Activated CD8-positive, alpha-beta memory T cell treated with anti-CD3 and anti-CD28 coated beads for 24 hours (primary cell): ENCODE data around the gene ATG2B.

Source experiments
- DNase-seq: peaks from one replicate; pipeline ENCODE4 v3.0.0-alpha.2; 2020

The ATG2B gene, protein sequence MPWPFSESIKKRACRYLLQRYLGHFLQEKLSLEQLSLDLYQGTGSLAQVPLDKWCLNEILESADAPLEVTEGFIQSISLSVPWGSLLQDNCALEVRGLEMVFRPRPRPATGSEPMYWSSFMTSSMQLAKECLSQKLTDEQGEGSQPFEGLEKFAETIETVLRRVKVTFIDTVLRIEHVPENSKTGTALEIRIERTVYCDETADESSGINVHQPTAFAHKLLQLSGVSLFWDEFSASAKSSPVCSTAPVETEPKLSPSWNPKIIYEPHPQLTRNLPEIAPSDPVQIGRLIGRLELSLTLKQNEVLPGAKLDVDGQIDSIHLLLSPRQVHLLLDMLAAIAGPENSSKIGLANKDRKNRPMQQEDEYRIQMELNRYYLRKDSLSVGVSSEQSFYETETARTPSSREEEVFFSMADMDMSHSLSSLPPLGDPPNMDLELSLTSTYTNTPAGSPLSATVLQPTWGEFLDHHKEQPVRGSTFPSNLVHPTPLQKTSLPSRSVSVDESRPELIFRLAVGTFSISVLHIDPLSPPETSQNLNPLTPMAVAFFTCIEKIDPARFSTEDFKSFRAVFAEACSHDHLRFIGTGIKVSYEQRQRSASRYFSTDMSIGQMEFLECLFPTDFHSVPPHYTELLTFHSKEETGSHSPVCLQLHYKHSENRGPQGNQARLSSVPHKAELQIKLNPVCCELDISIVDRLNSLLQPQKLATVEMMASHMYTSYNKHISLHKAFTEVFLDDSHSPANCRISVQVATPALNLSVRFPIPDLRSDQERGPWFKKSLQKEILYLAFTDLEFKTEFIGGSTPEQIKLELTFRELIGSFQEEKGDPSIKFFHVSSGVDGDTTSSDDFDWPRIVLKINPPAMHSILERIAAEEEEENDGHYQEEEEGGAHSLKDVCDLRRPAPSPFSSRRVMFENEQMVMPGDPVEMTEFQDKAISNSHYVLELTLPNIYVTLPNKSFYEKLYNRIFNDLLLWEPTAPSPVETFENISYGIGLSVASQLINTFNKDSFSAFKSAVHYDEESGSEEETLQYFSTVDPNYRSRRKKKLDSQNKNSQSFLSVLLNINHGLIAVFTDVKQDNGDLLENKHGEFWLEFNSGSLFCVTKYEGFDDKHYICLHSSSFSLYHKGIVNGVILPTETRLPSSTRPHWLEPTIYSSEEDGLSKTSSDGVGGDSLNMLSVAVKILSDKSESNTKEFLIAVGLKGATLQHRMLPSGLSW (N-terminal part only)

DNA sequence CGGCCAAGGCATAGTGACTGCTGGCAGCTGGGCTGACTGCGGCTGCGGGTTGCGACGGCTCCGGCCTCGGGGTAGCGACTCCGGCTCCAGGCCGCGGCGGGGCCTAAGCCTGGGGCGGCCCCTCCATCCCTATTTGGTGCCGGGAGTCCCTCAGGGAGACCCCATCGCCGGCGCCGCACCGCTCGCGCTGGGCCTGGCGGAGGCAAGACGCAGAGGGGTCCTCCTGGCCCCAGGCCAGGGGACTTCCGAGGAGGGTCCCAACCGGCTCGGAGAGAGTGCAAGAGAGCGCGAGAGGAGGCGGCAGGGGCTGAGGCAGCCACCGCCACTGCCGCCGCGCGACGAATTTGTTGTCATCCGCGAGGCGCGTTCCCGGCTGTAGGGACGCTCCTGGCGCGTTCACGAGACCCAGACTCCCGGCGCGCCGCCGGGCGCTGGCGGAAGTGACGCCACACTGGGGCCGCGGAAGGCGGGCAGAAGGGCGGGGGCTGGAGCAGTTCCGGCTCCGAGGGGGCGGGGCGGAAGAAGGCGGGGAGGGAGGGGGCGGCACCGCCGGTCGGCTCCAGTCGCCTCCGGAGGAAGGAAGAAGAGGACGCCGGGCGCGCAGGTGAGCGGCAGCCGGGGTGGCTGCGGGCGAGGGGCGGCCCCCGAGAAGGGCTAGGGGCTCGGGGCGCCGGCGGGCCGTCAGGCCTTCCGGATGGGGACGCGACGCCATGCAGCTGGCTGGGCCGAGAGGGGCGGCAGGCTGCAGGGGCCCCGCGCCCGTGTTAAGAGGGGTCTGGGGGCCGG is at the start of gene ATG2B, which contains the start of gene GSKIP:
Gene ATG2B, minus strand, starts transcription at position 377 of the 786 bp plus-strand sequence. Its CDS starts 365 bp downstream, at position 12.
Gene GSKIP, plus strand, starts transcription at position 562 of the 786 bp plus-strand sequence. CDS start 18,722 bp downstream, outside the sequence.
- peak; percentile 99 for DNase-seq

- DNase-seq, result no peak
Observed at GRCh38 chr14:96410119-96410518, 47.0 kb upstream of the ATG2B start.

GRCh38 chr14:96409701-96410100 is 46.6 kb upstream of the ATG2B start:
- DNase-seq, result no peak

- no peak for DNase-seq
Observed at GRCh38 chr14:96408608-96409007, 45.5 kb upstream of the ATG2B start.

DNA sequence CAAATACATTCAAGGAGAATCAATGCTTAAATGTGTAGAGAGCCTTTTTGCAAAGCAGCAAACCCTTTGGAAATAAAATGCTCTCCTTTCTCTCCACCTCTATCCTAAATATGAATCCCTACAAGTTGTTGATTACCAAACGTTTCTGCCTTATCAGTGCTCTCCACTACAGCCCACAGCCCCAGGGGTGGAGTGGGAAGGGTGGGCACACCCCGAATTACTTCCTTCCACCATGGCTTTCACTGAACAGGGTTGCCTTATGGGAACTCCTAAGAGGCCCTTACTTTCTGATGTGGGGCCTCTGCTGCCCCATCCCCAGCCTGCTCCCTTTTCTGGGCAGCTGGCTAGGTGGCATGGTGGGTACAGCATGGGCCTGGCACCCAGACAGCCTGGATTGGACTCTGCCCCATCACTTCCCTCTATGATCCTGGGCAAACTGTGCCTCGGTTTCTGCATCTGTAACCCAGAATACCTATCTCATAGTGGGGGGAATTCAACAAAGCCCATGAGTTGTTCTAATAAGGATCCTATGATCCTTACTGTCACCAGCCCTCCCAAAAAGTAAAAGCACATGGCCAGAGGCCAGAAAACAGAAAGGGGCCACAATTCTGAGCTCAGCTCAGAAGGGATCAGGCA is 44.9 kb upstream of the ATG2B start:
- no peak for DNase-seq

- no peak for DNase-seq
Observed at GRCh38 chr14:96405677-96406076, 42.5 kb upstream of the ATG2B start.

- DNase-seq, result no peak
Observed at GRCh38 chr14:96403409-96403808, 40.3 kb upstream of the ATG2B start.

- no peak for DNase-seq
Observed at GRCh38 chr14:96400495-96400894, 37.4 kb upstream of the ATG2B start.

DNA sequence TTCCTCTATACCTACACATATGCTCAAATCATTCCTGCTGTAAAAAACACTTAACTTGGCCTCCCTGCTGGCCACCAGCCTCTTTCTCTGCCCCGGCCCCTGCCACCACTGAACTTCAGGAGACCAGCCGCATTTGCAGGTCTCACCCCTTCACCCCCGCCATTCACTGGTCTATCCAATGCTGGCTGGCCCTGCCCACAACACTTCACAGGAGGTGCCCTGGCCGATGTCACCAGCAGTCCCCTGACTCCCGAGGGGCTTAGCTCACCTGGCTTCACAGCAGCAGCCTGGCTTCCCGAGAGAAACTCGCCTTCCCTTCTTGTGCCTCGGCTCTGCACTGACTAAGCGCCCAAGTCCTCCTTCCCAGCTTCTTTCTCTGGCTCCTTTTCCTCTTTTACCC is 36.3 kb upstream of the ATG2B start:
- DNase-seq, result no peak

- DNase-seq, result no peak
Observed at GRCh38 chr14:96398921-96399320, 35.8 kb upstream of the ATG2B start.

DNA sequence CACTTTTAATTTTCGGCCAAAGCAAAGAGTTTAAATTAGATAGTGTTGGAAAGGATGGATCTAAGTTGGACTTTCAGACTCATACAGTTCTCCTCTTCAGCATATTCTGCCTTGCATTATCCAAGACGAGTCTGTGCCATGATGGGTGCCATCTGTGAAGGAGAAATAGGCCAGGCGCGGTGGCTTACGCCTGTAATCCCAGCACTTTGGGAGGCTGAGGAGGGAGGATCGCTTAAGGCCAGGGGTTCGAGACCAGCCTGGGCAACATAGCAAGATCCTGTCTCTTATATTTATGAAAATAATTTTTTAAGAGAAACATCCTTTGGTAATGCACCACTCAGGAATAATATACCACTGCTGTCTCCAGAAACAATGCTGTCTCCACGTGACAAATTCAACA is 35.3 kb upstream of the ATG2B start:
- DNase-seq, result no peak

DNA sequence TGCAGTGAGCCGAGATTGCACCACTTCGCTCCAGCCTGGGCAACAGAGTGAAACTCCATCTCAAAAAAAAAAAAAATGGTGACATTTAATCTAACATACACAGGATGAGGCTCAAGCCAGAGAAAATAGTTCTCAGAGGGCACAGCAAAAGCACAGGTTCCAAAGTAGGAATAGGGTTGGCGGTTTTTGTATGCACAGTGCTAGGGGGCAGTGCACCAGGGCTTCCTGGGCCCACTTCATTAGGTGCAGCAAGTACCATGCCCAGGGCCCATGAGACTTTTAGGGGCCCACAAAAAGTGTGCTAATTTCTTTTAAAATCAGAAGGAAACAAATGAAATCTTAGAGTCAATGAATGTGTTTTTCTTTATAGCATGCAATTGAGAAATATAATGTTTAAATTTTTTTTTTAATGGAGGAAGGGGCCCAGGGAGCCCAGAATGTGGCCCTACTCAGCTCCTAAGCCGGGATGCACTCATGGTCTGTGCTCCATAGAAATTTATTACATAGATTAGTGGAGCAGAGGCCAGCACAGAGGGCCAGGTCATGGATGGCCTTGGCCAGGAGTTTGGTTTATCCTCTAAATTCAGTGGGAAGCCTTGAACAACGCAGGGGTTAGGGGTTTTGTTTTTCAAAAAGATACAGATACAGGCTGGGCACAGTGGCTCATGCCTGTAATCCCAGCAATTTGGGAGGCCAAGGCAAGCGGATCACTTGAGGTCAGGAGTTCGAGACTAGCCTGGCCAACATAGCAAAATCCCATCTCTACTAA is 31.1 kb upstream of the ATG2B start:
- no peak for DNase-seq

- DNase-seq, result no peak
Observed at GRCh38 chr14:96393071-96393691, 30.0 kb upstream of the ATG2B start.

DNA sequence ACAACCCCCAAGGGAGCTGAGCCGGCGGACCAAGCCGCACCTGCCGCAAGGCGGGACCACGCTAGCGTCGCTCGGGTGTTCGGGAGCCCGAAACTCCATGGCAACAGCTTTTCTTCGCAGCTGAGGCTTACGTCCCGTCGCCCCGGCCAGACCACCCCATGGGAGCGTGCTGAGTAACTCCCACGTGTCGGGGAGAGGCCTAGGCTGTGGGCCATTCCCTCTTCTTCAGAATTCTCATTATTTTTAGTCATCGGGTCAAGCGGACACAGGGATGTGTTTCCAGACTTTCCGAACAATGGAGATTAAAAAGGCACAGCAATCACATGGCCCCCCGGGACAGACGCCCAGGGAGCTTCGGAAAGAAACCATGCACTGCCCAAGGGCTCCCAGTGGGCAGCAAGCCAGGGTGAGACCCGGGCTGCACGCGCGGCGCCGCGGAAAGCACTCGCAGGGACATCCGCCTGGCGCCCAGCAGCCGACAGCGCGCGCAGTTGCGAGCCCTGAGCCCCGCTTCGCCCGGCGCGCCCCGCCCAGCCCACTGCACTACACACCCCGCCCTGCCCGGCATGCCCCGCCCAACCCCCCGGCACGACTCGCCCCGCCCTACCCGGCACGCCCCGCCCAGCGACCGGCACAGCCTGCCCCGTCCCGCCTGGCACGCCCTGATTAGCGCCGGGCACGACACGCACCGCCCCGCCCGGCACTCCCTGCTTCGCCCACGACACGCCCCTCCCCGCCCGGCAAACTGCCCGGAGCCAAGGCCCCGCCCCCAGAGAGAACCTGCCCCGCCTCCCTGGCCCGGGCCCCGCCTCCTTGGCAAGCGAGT is 28.4 kb upstream of the ATG2B start:
- DNase-seq, result peak; percentile 100

GRCh38 chr14:96390965-96391292 is 27.8 kb upstream of the ATG2B start:
- DNase-seq, result no peak

GRCh38 chr14:96385385-96385784 is 22.2 kb upstream of the ATG2B start:
- DNase-seq, result no peak

- DNase-seq, result no peak
Observed at GRCh38 chr14:96384740-96385139, 21.6 kb upstream of the ATG2B start.

DNA sequence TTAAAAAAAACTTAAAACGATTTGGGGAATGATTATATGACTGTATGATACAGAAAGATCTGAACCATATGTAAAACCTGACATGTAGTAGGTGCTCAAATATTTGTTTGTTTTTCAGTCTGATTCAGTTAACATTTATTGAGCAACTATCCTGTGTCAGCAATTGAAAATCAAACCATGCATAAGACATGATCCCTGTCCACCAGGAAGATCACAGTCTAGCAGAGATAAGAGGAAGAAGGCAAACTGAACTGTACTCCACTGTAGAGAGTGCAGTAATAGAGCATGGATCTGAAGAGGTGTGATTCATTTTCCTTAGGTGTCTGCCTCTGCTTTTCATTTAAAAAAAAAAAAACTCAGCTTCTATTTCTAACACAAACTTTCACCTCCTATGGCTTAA is 20.9 kb upstream of the ATG2B start:
- DNase-seq, result no peak

GRCh38 chr14:96383445-96383844 is 20.3 kb upstream of the ATG2B start:
- no peak for DNase-seq

DNA sequence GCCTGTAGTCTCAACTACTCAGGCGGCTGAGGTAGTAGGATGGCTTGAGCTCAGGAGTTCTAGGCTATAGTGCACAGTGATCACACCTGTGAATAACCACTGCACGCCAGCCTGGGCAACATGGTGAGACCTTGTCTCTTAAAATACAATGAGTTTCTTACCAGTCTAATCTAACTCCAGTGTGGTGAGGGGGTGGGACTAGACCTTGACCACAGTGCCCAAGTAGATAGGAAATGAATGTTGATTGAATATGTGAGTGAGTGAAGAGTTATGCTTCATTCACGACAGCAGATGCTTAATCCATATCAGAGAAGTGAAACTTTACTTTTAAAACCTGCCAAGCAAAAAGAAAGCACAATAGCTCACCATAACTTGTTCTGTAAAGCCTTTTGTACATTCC is 17.6 kb upstream of the ATG2B start:
- no peak for DNase-seq
